ENCODE results near the gene GAB2.

- no peak for TF ChIP-seq ZNF274 (IDR thresholded peaks at IDR 0.05; ENCODE audit: low read depth, low read length)
- no peak for TF ChIP-seq YY1 (IDR thresholded peaks at IDR 0.05; ENCODE audit: insufficient read depth, insufficient read length)
Observed at GRCh38 chr11:78300108-78300839, 117.3 kb downstream of the GAB2 start.

Measured in NT2/D1 (cell line).